GM19328 (cell line): ENCODE data around the gene UBLCP1.
A peak's percentile ranks its signal among the peaks of the same experiment; 100 is the strongest.
"Not testable (repeated sequence)": the region's sequence is repeated elsewhere in the genome, so short reads cannot be mapped to it uniquely, and the experiment has no call there.

Experiments used
- ATAC-seq: cut with Tn5 transposase; IDR thresholded peaks from one replicate; pipeline ENCODE4 v1.9.1; 2021; ENCODE audit warnings: mild to moderate bottlenecking, moderate library complexity; ENCODE audit not compliant: unreplicated experiment

Gene UBLCP1

DNA sequence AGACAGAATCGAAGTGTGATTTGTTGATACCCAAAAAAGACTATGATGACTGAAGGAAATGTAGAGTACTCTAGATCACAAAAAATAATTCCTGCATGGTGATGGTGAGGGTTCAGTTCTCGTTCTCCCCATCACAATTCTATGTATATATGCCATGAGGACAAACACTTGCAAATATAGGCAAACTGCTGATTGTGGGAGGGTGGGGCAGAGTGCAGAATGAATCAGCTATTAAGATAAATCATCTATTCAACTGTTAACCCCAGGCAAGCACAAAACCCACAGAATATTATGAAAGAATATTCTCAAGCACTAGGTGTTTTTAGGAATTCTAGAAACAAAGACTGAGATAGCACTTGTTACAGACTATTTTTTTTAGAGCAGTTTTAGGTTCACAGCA, 13.9 kb upstream of the UBLCP1 start:
- no peak for ATAC-seq

- no peak for ATAC-seq
These were observed 10.9 kb upstream of the UBLCP1 start for GRCh38 chr5:159252195-159252594.

GRCh38 chr5:159257007-159257406, 6.1 kb upstream of the UBLCP1 start:
- ATAC-seq, result no peak

DNA sequence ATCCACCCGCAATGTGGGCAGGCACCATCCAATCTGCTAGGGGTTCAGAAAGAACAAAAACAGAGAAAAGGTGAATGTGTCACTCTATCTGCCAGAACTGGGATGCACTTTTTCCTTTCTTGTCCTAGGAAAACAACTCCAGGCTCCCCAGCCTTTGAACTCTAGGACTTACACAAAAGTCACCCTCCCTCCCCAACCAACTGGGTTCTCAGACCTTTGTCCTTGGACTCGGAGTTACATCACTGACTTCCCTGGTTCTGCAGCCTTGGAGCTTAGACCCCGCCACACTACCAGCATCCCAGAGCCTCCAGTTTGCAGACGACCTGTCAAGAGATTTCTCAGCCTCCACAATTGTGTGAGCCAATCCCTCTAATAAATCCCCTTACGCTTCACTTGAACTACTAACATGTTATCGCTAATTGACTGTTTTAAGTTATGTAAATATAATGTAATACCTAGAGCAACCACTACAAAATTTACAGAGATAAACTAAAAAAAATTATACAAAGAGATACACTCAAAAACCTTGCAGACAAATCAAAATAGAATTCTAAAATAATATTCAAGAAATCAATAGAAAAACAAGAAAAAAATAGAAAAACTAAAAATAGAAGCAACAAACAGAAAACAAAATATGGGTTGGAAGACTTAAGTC, 5.3 kb upstream of the UBLCP1 start:
- no peak for ATAC-seq

DNA sequence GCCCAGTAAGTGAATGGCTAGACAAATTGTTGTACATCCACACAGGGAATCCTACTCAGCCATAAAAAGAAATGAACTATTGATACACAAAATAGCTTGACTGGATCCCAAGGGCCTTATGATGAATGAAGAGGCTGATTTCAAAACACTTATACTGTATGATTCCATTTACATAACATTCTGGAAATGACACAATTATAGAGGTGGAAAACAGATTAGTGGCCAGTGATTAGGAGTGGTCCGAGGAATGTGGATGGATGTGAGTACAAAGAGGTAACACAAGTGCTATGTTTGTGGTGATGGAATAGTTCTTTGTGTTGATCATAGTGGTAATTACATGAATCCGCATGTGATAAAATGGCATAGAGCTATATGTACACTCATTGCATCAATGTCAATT, 4.7 kb upstream of the UBLCP1 start:
- ATAC-seq, result no peak

GRCh38 chr5:159260212-159260611, 2.9 kb upstream of the UBLCP1 start:
- ATAC-seq, result not testable (repeated sequence)

DNA sequence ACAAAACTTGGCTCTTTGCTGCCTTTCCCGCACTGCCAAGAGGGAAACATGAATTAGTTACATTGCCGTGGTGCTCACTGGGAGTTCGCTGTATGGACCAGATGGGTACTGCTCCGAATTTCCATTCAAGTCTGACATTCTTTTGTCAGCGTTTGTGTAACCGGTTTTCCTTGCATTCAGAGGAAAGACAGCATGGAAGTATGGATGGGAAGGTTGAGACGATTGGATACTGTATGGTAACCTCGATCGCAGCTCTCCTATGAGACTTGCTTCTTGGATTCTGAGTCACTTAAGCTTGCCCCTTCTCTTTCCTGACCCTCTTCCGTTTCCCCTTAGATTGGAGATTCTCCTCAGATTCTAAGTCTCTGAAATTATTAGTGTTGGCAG, 625 bp upstream of the UBLCP1 start:
- ATAC-seq, result peak; percentile 4

DNA sequence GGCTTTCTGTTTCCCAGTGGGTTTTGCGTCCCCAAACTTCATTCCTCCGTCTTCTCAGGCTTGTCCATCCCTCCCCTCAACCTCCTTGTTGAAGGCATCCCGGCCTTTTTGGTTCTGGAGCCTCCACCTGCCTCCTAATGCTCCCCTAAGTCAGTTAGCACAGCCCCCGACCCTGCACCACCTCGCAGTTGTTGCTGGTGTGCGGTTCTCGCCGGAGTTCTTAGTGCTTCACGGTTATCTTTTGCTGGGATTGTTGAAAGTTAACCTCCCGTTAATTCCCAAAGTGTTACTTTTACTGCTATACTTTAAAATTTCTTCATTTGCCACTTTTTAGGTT, 447 bp downstream of the UBLCP1 start:
- ATAC-seq, result peak; percentile 16

DNA sequence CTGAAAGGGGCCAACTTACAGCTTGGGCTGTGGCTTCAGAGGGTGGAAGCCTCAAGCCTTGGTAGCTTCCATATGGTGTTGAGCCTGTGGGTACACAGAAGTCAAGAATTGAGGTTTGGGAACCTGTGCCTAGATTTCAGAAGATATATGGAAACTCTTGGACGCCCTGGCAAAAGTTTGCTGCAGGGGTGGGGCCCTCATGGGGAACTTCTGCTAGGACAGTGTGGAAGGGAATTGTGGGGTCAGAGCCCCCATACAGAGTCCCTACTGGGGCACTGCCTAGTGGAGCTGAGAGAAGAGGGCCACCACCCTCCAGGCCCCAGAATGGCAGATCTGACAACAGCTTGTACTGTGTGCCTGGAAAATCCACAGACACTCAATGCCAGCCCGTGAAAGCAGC, 3.7 kb downstream of the UBLCP1 start:
- ATAC-seq, result not testable (repeated sequence)

GRCh38 chr5:159269723-159270122, 6.6 kb downstream of the UBLCP1 start:
- ATAC-seq, result no peak

DNA sequence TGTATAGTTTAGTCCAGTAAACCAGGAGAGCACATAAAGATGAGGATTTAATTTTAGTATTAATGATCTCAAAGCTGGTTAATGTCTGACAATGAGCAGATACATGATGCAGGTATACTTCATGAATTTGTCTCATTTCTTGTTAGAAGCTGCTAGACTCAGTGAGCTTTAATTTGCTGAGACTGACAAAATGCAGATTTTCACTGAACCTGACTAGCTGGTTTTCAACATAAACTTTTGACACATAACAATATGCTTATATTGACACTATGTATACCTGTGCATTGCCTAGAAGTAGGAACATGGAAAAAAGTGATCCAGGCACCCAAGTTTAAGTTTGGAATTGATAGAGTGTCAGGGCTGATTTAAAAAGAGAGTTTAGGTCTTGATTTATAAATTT, 10.8 kb downstream of the UBLCP1 start:
- ATAC-seq, result no peak

DNA sequence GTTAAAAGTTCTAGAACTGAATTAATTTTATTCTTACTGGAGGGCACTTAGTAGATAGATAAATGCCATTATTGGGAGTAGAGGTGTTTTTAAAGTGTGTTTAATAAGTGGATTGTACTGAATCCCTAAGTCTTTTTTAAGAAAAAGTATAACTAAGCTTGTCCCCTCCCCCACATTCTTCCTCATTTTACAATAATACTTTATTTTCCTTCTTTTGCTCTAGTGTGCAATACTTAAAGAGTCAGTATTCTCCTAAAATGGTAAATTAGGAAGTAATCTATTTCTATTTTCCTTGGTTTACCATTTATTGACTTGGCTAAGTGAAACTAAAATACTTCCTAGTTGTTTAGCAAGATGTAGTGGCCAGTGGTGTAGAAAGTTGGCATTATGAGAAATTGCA, 11.6 kb downstream of the UBLCP1 start:
- ATAC-seq, result no peak

- ATAC-seq, result no peak
These were observed 23.4 kb downstream of the UBLCP1 start for GRCh38 chr5:159286420-159287035.

DNA sequence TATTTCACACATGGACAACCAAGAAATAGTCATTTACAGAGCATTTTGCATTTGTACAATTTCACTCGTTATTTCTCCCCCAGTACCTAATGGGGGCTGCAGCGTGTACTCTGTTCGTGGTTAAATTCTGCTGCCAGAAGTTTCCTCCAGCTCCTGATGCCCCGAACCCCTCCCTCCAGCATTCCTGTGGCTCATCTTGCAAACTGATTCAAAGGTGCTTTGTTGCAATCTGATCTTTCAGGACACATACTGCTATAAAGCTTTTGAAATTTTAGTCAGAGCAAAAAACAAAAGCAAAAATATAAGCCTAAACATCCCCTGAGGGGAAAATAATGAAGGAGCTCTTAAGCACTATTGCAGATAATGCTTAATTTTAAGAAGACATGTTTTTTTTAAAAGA, 27.7 kb downstream of the UBLCP1 start:
- no peak for ATAC-seq

GRCh38 chr5:159294921-159295320, 31.8 kb downstream of the UBLCP1 start:
- ATAC-seq, result no peak

DNA sequence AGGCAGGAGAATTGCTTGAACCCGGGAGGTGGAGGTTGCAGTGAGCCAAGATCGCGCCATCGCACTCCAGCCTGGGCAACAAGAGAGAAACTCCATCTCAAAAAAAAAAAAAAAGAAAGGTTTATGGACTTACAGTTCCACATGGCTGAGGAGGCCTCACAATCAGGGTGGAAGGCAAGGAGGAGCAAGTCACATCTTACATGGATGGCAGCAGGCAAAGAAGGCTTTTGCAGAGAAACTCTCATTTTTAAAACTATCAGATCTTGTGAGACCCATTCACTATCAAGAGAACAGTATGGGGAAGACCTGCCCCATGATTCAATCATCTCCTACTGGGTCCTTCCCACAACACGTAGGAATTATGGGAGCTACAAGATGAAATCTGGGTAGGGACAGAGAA, 34.2 kb downstream of the UBLCP1 start:
- not testable (repeated sequence) for ATAC-seq

- no peak for ATAC-seq
These were observed 38.4 kb downstream of the UBLCP1 start for GRCh38 chr5:159301466-159301865.

DNA sequence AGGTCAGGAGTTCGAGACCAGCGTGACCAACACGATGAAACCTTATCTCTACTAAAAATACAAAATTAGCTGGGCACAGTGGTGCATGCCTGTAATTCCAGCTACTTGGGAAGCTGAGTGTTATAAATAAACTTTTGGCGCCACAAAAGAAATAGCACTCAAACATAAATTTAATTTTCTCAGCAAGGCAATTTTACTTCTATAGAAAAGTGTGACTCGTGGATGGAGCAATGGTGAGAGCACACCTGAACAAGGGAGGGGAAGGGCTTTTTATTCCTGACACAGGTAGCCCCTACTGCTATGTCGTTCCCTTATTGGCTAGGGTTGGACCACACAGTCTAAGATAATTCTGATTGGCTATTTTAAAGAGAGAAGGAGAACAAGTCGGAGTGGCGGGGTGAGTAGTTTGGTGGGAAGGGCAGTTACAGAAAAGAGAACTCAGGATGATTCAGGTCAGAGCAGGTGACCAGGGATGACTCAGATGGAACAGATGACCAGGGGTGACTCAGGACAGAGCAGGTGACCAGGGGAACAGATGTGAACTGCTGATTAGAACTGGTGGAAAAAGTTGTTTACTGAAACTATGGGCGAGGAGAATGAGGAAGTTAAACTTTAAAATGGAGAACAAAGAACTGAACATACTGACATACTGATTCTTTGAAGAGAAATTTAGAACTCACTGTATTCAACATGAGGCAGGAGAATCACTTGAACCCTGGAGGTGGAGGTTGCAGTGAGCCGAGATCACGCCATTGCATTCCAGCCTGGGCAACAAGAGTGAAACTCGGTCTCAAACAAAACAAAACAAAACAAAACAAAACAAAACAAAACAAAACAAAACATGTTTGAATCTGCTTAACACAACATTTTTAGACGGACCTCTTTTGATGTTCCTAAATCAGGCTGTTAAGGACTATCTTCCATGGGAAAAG, 39.1 kb downstream of the UBLCP1 start:
- not testable (repeated sequence) for ATAC-seq

- ATAC-seq, result no peak
These were observed 40.2 kb downstream of the UBLCP1 start for GRCh38 chr5:159303286-159303685.

- ATAC-seq, result no peak
These were observed 42.0 kb downstream of the UBLCP1 start for GRCh38 chr5:159304961-159305595.

- no peak for ATAC-seq
These were observed 46.8 kb downstream of the UBLCP1 start for GRCh38 chr5:159309689-159310433.
